Measurements from ENCODE around the gene PIP5K1C.

DNA sequence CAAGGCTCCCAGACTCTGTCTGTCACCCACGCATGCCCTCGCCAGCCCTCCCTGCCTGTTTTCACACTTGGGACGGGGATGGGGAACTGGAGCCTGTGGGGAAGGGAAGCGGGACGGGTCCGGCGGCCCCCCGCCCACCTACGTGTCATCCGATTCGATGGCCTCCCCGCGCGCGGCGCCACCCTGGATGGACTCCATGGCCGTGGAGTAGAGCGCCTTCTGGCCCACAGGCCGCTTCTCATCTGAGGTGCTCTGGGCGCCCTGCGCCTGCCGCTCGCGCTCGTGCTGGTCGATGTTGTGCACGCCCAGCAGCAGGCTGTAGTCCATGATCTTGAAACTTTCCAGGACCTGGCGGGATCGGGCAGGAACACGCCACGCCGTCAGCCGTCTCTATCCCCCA lies 48.6 kb downstream of the PIP5K1C start:
- TF ChIP-seq CTCF (IDR thresholded peaks at IDR 0.05): no peak
- TF ChIP-seq EZH2 (IDR thresholded peaks at IDR 0.05; ENCODE audit: borderline replicate concordance, insufficient read depth, low read depth, low read length, poor library complexity, severe bottlenecking): no peak

All from B cell (primary cell).